SK-N-MC (cell line): ENCODE measurements around the gene ILF3.
A peak's percentile ranks its signal among the peaks of the same experiment; 100 is the strongest.
"Not testable (repeated sequence)": the region's sequence is repeated elsewhere in the genome, so short reads cannot be mapped to it uniquely, and the experiment has no call there.

ENCODE experiments used
- DNase-seq: peaks from one replicate; pipeline ENCODE4 v3.0.0-alpha.2; 2011; ENCODE audit warnings: low read depth, low spot score
- H3K27ac ChIP-seq: fragments of 200-600 bp; sonication (generic); 2 replicates; pipeline ENCODE4 v1.5.1; 2016; ENCODE audit warnings: mixed run types
- H3K36me3 ChIP-seq: fragments of 200-600 bp; sonication (generic); 2 replicates; pipeline ENCODE4 v1.6.1; 2017; ENCODE audit warnings: antibody characterized with exemption, low read length, mixed read lengths; ENCODE audit not compliant: insufficient read depth
- H3K4me3 ChIP-seq: fragments of 200-600 bp; sonication (generic); 2 replicates; pipeline ENCODE4 v1.5.1; 2016
- H3K9ac ChIP-seq: fragments of 200-600 bp; sonication (generic); 2 replicates; pipeline ENCODE4 v1.8.0; 2017; ENCODE audit warnings: mixed run types, mixed read lengths; ENCODE audit not compliant: insufficient read length
- H3K9me3 ChIP-seq: fragments of 200-600 bp; sonication (generic); 2 replicates; pipeline ENCODE4 v1.6.1; 2017; ENCODE audit warnings: low read depth, mild to moderate bottlenecking, antibody characterized with exemption, low read length, moderate library complexity, mixed read lengths
- EZH2 ChIP-seq: fragments of 200-600 bp; sonication (generic); IDR thresholded peaks from one replicate; pipeline ENCODE4 v1.6.1; 2017; ENCODE audit warnings: antibody characterized with exemption
- FOXP2 ChIP-seq: optimal IDR thresholded peaks from 2 replicates; pipeline ENCODE3; 2011; ENCODE audit warnings: mild to moderate bottlenecking, moderate library complexity; ENCODE audit not compliant: insufficient read depth; ENCODE audit errors: extremely low read length, control extremely low read depth
- POLR2AphosphoS5 ChIP-seq: IDR thresholded peaks from 2 replicates; pipeline ENCODE4 v1.6.1; 2012; ENCODE audit warnings: mild to moderate bottlenecking, low read depth, low read length, borderline replicate concordance

The ILF3 gene

DNA sequence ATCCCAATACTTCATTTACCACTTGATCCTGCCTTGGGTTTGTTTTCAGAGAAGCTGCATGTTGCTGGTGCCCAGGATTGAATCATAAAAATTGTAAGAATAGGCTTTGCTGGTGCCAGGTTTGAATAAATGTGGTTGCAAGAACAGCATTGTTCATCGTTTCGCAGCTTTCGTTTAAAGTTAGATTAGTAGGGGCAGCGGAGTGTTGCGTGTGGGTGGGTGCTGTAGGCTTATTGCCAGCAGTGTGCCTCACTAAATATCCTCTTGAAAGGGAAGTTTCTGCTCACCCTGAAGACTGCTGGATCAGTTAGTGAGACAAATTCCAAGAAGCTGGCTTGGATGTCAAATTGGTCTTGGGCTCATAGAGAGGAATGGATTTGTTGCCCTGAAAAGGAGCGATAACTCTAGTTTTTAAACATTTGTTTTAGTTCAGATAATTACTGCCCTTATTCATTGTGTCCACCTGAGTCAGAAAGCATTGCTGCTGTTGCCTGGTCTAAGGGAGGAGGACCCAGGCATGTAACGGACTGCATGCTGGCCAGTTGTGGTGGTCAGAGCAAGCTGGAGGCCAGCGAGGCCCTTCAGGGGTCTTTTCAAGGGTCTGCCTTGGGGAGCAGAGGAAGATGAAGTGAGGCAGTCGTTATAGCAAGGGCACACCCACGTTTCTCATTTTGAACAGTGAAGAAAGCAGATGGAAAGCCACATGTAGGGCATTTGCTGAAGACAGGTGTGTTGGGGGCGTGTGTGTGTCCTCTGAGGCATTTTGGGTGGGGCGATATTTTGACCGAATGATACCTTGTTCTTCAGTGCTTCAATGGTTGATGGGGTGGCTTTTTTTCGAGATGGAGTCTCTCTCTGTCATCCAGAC, 8.5 kb downstream of the ILF3 start:
- no peak for DNase-seq
- no peak for TF ChIP-seq EZH2
- Histone ChIP-seq H3K27ac (peak overlapping the region; percentile 8; the same call in 1 of the 2 replicates), H3K9ac (no peak overlapping the region), H3K4me3 (no peak overlapping the region), H3K9me3 (no peaks in the 10 kb centered on the region), H3K36me3 (peaks cover 68% of the 10 kb centered on the region)

DNA sequence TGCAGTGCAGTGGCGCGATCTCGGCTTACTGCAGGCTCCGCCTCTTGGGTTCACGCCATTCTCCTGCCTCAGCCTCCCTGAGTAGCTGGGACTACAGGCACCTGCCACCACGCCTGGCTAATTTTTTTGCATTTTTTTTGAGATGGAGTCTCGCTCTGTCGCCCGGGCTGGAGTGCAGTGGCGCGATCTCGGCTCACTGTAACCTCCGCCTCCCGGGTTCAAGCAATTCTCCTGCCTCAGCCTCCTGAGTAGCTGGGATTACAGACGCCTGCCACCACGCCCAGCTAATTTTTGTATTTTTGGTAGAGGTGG, 9.1 kb downstream of the ILF3 start:
- H3K36me3 ChIP-seq = peaks cover 66% of the 10 kb centered on the region
- H3K9ac ChIP-seq, H3K27ac ChIP-seq, DNase-seq, H3K4me3 ChIP-seq, H3K9me3 ChIP-seq: not testable (repeated sequence)

DNA sequence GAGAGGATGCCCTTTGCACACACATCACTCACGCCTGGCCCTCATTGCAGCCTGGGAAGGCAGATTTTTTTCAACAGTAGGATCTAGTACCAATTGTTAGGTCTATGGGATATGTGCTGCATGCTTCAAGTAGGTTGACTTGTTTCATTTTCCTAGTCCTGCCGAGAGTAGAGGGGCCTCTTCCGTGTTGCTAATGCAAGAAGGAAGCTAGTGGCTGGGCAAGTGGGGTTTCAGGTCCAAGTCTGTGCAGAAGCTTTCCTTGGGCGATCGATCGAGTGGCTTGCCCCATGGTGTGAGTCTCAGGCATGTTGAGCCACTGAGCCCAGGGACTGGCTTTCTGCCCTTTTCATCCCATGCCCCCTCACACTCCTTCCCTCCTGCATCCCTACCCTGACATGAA, 13.7 kb downstream of the ILF3 start:
- Histone ChIP-seq H3K36me3 (peaks cover 62% of the 10 kb centered on the region), H3K9me3 (no peaks in the 10 kb centered on the region), H3K27ac (no peak overlapping the region), H3K9ac (no peak overlapping the region), H3K4me3 (no peak overlapping the region)
- no peak for TF ChIP-seq POLR2AphosphoS5
- TF ChIP-seq EZH2 = no peak
- no peak for TF ChIP-seq FOXP2
- DNase-seq = no peak

DNA sequence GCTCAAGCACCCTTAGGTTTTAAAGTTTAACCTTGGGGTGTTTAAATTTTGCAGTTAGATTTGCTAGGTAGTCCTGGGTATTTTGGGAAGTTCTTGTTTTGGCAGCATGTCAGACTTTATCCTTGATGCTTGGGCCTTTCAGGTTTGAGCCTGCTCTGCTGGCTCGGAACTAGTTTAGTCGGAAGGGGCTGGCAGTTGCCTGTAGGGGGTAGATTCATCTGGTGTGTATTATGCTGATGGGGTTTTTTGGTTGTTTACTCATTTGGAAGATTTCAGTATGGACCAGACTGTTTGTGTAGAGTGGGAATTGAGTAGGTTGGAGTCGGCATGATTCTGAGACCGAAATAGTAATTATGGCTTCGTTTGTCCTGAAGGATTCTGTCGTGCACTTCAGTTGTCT, 15.1 kb downstream of the ILF3 start:
- no peaks in the 10 kb centered on the region for H3K9me3 ChIP-seq
- no peak for TF ChIP-seq EZH2
- TF ChIP-seq FOXP2 = no peak
- H3K27ac ChIP-seq = peak overlapping the region; percentile 30; the same call in 1 of the 2 replicates
- no peak overlapping the region for H3K9ac ChIP-seq
- H3K36me3 ChIP-seq = peaks cover 72% of the 10 kb centered on the region
- no peak for DNase-seq
- H3K4me3 ChIP-seq = no peak overlapping the region

DNA sequence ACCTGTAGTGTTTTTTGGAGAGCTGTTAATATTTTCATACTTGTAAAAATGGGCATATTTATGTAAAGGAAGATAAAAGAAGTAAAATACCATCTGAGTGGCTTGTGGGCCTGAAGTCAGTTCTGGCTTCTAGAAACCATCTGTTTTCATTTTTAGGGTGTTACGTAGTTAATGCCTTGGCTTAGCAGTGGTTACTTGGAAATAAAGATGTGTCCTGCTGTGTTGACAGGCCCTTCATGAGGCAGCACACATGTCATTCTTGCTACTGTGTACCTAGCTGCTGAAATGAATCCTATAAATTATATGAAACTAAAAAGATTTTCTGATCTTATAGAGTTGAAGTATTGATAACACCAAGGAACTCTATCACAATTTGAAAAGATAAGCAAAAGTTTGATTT, 16.0 kb downstream of the ILF3 start:
- Histone ChIP-seq H3K9ac (no peak overlapping the region), H3K9me3 (no peaks in the 10 kb centered on the region), H3K27ac (0 out of 2 replicates have a peak overlapping the region, but pooled peaks have one; percentile 30), H3K4me3 (no peak overlapping the region), H3K36me3 (peaks cover 80% of the 10 kb centered on the region)
- DNase-seq = no peak
- TF ChIP-seq POLR2AphosphoS5 (no peak), EZH2 (no peak), FOXP2 (no peak)

DNA sequence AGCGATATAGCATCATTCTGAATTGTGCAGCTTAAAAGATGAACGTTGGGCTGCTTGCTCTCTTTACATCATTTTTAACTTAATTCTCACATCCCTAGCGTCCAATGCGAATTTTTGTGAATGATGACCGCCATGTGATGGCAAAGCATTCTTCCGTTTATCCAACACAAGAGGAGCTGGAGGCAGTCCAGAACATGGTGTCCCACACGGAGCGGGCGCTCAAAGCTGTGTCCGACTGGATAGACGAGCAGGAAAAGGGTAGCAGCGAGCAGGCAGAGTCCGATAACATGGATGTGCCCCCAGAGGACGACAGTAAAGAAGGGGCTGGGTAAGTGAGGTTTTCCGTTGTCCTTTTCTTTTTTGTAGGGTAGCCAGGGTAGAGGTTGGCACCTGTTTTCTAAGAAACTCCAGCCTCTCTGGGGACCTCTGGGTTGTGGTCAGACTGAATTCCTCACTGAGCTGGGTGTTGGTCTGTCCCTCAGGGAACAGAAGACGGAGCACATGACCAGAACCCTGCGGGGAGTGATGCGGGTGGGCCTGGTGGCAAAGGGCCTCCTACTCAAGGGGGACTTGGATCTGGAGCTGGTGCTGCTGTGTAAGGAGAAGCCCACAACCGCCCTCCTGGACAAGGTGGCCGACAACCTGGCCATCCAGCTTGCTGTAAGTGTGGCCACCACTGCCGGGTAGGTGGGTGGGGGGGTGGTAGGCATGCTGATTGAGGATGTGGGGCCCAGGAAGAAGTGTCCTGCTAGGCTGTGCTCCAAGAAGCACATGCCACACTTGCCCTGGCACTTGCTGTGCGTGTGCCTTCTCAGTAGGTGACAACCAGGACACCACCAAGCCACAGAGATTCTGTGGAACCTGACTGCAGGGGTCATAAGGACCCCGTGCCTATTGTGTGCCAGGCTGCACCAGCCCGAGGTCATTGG, 17.0 kb downstream of the ILF3 start:
- Histone ChIP-seq H3K27ac (no peak overlapping the region), H3K9me3 (no peaks in the 10 kb centered on the region), H3K9ac (no peak overlapping the region), H3K36me3 (peaks cover 84% of the 10 kb centered on the region), H3K4me3 (no peak overlapping the region)
- TF ChIP-seq POLR2AphosphoS5 = no peak
- TF ChIP-seq EZH2 = no peak
- TF ChIP-seq FOXP2 = no peak
- no peak for DNase-seq

DNA sequence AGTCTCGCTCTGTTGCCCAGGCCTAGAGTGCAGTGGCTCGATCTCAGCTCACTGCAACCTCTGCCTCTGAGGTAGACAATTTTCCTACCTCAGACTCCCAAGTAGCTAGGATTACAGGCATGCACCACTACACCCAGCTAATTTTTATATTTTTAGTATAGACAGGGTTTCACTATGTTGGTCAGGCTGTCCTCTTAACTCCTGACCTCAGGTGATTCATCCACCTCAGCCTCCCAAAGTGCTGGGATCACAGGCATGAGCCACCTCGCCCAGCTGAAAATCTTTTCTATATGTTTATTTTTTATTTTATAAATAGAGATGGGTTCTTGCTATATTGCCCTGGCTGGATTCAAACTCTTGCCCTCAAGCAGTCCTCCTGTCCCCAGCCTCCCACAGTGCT, 17.8 kb downstream of the ILF3 start:
- not testable (repeated sequence) for H3K27ac ChIP-seq, DNase-seq, H3K9me3 ChIP-seq, H3K9ac ChIP-seq, H3K4me3 ChIP-seq
- H3K36me3 ChIP-seq = peaks cover 81% of the 10 kb centered on the region

DNA sequence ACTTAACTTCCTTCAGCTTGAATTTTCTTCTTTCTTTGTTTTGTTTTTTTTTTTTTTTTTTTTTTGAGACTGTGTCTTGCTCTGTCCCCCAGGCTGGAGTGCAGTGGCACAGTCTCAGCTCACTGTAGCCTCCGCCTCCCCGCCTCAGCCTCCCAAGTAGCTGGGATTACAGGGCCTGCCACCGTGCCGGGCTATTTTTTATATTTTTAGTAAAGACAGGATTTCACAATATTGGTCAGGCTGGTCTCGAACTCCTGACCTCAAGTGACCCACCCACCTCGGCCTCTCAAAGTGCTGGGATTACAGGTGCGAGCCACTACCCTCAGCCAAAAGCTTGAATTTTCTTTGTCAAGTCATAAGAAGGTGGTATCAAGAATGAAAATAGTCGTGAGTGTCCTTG, 21.1 kb downstream of the ILF3 start:
- H3K9me3 ChIP-seq, H3K4me3 ChIP-seq, H3K27ac ChIP-seq, DNase-seq, H3K9ac ChIP-seq: not testable (repeated sequence)
- peaks cover 92% of the 10 kb centered on the region for H3K36me3 ChIP-seq

DNA sequence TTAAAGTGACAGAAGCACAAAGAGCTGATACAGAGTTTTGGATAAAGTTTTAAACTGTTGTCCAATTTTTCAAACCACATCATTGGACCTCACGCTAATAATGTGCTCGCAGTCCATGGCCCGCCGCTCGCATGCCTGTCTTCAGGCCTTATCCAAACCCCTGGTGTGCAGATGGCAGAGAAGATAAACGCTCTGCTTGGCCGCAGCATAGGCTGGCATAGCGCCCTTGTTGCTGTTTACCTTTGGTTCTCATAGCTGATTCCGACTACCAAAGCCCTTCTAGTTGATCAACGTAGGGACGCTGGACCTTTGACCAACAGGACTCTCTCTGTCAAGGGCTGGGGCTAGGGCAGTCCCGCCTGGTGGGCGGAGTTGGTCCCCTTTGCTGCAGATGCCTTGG, 23.6 kb downstream of the ILF3 start:
- no peak overlapping the region for H3K27ac ChIP-seq
- H3K9ac ChIP-seq = no peak overlapping the region
- H3K4me3 ChIP-seq = no peak overlapping the region
- no peak for TF ChIP-seq FOXP2
- TF ChIP-seq EZH2 = no peak
- no peak for TF ChIP-seq POLR2AphosphoS5
- no peak for DNase-seq
- no peaks in the 10 kb centered on the region for H3K9me3 ChIP-seq
- peaks cover 93% of the 10 kb centered on the region for H3K36me3 ChIP-seq
